ENCODE data around the gene TTC7B. TPM values are rescaled to one million over a fixed set of nuclear protein-coding genes. Genes with fewer than 3 reads are reported as not detected.

Gene TTC7B
- total and polyA plus RNA-seq, 2 donors (not counting 1 experiment from before 2014, with no cell fraction given), result 0.36 to 3.2 TPM

GRCh38 chr14:90796329-90796728, 19.9 kb downstream of the TTC7B start:
- H3K9me3 ChIP-seq (ENCODE audit: control extremely low read depth in 1 of 3, control insufficient read depth in 2 of 3, insufficient read depth in 1 of 3, low read length in 2 of 3), result no peaks in the 10 kb centered on the region
- Mint-ChIP-seq H3K27me3 (peaks cover 13% of the 10 kb centered on the region), H3K27ac (no peak overlapping the region), H3K4me3 (no peak overlapping the region), H3K9me3 (ENCODE audit: insufficient read depth) (no peaks in the 10 kb centered on the region), H3K4me1 (no peaks in the 10 kb centered on the region)
- H3K9ac ChIP-seq (ENCODE audit: low read length), result no peak overlapping the region
- no peaks in the 10 kb centered on the region for H3K27me3 ChIP-seq (replicated peaks in 1 of 4; ENCODE audit: control extremely low read depth in 1 of 4, control insufficient read depth in 3 of 4, insufficient read depth in 4 of 4, low read length in 3 of 4)
- CTCF ChIA-PET, result no interaction called here
- H3K4me2 ChIP-seq (replicated peaks; ENCODE audit: low read depth, low read length, poor library complexity, severe bottlenecking), result no peak overlapping the region
- H3K4me1 ChIP-seq (ENCODE audit: control insufficient read depth in 2 of 2, insufficient read depth in 2 of 2, low read length in 2 of 2), result peaks cover 0 to 2% of the 10 kb centered on the region in 2 donors
- H3K27ac ChIP-seq (ENCODE audit: low read length in 2 of 2), result no peak overlapping the region
- ATAC-seq (ENCODE audit: low read depth) (no peak), DNase-seq (no peak)
- H4K20me1 ChIP-seq (ENCODE audit: control insufficient read depth, insufficient read depth, low read length, poor library complexity, severe bottlenecking), result no peaks in the 10 kb centered on the region
- no peak overlapping the region for H3K4me3 ChIP-seq (ENCODE audit: control extremely low read depth in 1 of 5, extremely low read depth in 1 of 5, insufficient read depth in 1 of 5, low read depth in 2 of 5, low read length in 4 of 5)
- H2AFZ ChIP-seq (ENCODE audit: insufficient read depth, low read depth, low read length, poor library complexity, severe bottlenecking), result no peak overlapping the region
- TF ChIP-seq EZH2 (IDR thresholded peaks at IDR 0.05; ENCODE audit: borderline replicate concordance, insufficient read depth, low read depth, low read length, poor library complexity, severe bottlenecking) (no peak), CTCF (IDR thresholded peaks at IDR 0.05) (no peak)
- no peaks in the 10 kb centered on the region for H3K79me2 ChIP-seq (ENCODE audit: control insufficient read depth, insufficient read depth, low read length)
- POLR2A ChIA-PET, result no interaction called here
- intact Hi-C loops (cut with micrococcal nuclease), result no loop called here
- 0% methylated on average over 1 of the region's 2 CpGs for WGBS (ENCODE audit: insufficient coverage)
- no peaks in the 10 kb centered on the region for H3K36me3 ChIP-seq (replicated peaks in 1 of 2; ENCODE audit: control extremely low read depth in 1 of 2, control insufficient read depth in 1 of 2, extremely low read depth in 1 of 2, insufficient read depth in 2 of 2, low read length in 1 of 2)

GRCh38 chr14:90795744-90796143, 20.5 kb downstream of the TTC7B start:
- no peak for TF ChIP-seq EZH2 (IDR thresholded peaks at IDR 0.05; ENCODE audit: borderline replicate concordance, insufficient read depth, low read depth, low read length, poor library complexity, severe bottlenecking)
- TF ChIP-seq CTCF (IDR thresholded peaks at IDR 0.05), result no peak
- ChIA-PET POLR2A (interaction anchor here (0.6 kb wide), 1 partner anchor 724 kb away, joined by 3 read pairs; no protein-coding TSS in a partner anchor), CTCF (no interaction called here)
- Histone ChIP-seq H3K27me3 (replicated peaks in 1 of 4; ENCODE audit: control extremely low read depth in 1 of 4, control insufficient read depth in 3 of 4, insufficient read depth in 4 of 4, low read length in 3 of 4) (no peaks in the 10 kb centered on the region), H3K9me3 (ENCODE audit: control extremely low read depth in 1 of 3, control insufficient read depth in 2 of 3, insufficient read depth in 1 of 3, low read length in 2 of 3) (no peaks in the 10 kb centered on the region), H3K4me3 (ENCODE audit: control extremely low read depth in 1 of 5, extremely low read depth in 1 of 5, insufficient read depth in 1 of 5, low read depth in 2 of 5, low read length in 4 of 5) (no peak overlapping the region), H4K20me1 (ENCODE audit: control insufficient read depth, insufficient read depth, low read length, poor library complexity, severe bottlenecking) (no peaks in the 10 kb centered on the region), H2AFZ (ENCODE audit: insufficient read depth, low read depth, low read length, poor library complexity, severe bottlenecking) (no peak overlapping the region), H3K4me1 (ENCODE audit: control insufficient read depth in 2 of 2, insufficient read depth in 2 of 2, low read length in 2 of 2) (no peaks in the 10 kb centered on the region), H3K36me3 (replicated peaks in 1 of 2; ENCODE audit: control extremely low read depth in 1 of 2, control insufficient read depth in 1 of 2, extremely low read depth in 1 of 2, insufficient read depth in 2 of 2, low read length in 1 of 2) (no peaks in the 10 kb centered on the region), H3K9ac (ENCODE audit: low read length) (no peak overlapping the region), H3K79me2 (ENCODE audit: control insufficient read depth, insufficient read depth, low read length) (no peaks in the 10 kb centered on the region), H3K27ac (ENCODE audit: low read length in 2 of 2) (no peak overlapping the region), H3K4me2 (replicated peaks; ENCODE audit: low read depth, low read length, poor library complexity, severe bottlenecking) (no peak overlapping the region)
- H3K9me3 Mint-ChIP-seq (ENCODE audit: insufficient read depth), result no peaks in the 10 kb centered on the region
- no peak overlapping the region for H3K27ac Mint-ChIP-seq
- DNase-seq (no peak), ATAC-seq (ENCODE audit: low read depth) (no peak)
- H3K4me1 Mint-ChIP-seq, result no peaks in the 10 kb centered on the region
- no peak overlapping the region for H3K4me3 Mint-ChIP-seq
- peaks cover 13% of the 10 kb centered on the region for H3K27me3 Mint-ChIP-seq
- 65% methylated on average over 4 of the region's 8 CpGs for WGBS (ENCODE audit: insufficient coverage)
- intact Hi-C loops (cut with micrococcal nuclease), result no loop called here
